H9 (cell line): Measurements from ENCODE around the gene CADPS. TPM values are rescaled to one million over a fixed set of nuclear protein-coding genes. Genes with fewer than 3 reads are reported as not detected.

ENCODE experiments used
- DNase-seq: peaks from one replicate; pipeline ENCODE4 v3.0.0-alpha.2; 2017
- H2AFZ ChIP-seq: one replicate; pipeline ENCODE4 v1.6.1; 2013; ENCODE audit warnings: mild to moderate bottlenecking, low read length, control low read depth, moderate library complexity
- H2AK5ac ChIP-seq: 2 replicates; pipeline ENCODE4 v1.6.1; 2013; ENCODE audit warnings: low read length, control low read depth, mixed read lengths; ENCODE audit not compliant: insufficient read length
- H2BK120ac ChIP-seq: one replicate; pipeline ENCODE4 v1.6.1; 2013; ENCODE audit warnings: low read depth, mild to moderate bottlenecking, low read length, control low read depth, inconsistent platforms; ENCODE audit not compliant: poor library complexity, severe bottlenecking
- H2BK12ac ChIP-seq: 2 replicates; pipeline ENCODE4 v1.6.1; 2013; ENCODE audit warnings: low read length, control low read depth, mixed read lengths, low read depth; ENCODE audit not compliant: insufficient read length
- H2BK15ac ChIP-seq: 2 replicates; pipeline ENCODE4 v1.6.1; 2013; ENCODE audit warnings: low read depth, low read length, control low read depth
- H2BK20ac ChIP-seq: one replicate; pipeline ENCODE4 v1.6.1; 2013; ENCODE audit warnings: low read depth, mild to moderate bottlenecking, low read length, control low read depth, inconsistent platforms; ENCODE audit not compliant: poor library complexity, severe bottlenecking
- H2BK5ac ChIP-seq: 2 replicates; pipeline ENCODE4 v1.6.1; 2013; ENCODE audit warnings: low read length, control low read depth, mixed read lengths; ENCODE audit not compliant: insufficient read length
- H3K14ac ChIP-seq: 2 replicates; pipeline ENCODE4 v1.6.1; 2013; ENCODE audit warnings: low read length, control low read depth; ENCODE audit not compliant: insufficient read depth
- H3K18ac ChIP-seq: 2 replicates; pipeline ENCODE4 v1.6.1; 2013; ENCODE audit warnings: low read depth, mild to moderate bottlenecking, mixed read lengths, low read length, control low read depth; ENCODE audit not compliant: insufficient read length
- H3K23ac ChIP-seq: 2 replicates; pipeline ENCODE4 v1.6.1; 2013; ENCODE audit warnings: low read length, control low read depth, mixed read lengths, low read depth; ENCODE audit not compliant: insufficient read length
- H3K23me2 ChIP-seq: 2 replicates; pipeline ENCODE4 v1.6.1; 2013; ENCODE audit warnings: low read depth, mild to moderate bottlenecking, mixed read lengths, low read length, control low read depth; ENCODE audit not compliant: insufficient read length, poor library complexity, severe bottlenecking
- H3K27ac ChIP-seq: 2 replicates; pipeline ENCODE4 v1.5.1; 2013; ENCODE audit warnings: low read length, control low read depth, mixed read lengths, low read depth; ENCODE audit not compliant: insufficient read length
- H3K27me3 ChIP-seq: 2 replicates; pipeline ENCODE4 v1.6.1; 2013; ENCODE audit warnings: low read length, control low read depth, inconsistent platforms; ENCODE audit not compliant: insufficient read depth
- H3K4ac ChIP-seq: 2 replicates; pipeline ENCODE4 v1.6.1; 2013; ENCODE audit warnings: low read depth, mild to moderate bottlenecking, control low read depth, inconsistent platforms, low read length, moderate library complexity
- H3K4me1 ChIP-seq: 2 replicates; pipeline ENCODE4 v1.6.1; 2013; ENCODE audit warnings: low read length, control low read depth, inconsistent platforms; ENCODE audit not compliant: insufficient read depth
- H3K4me2 ChIP-seq: 2 replicates; pipeline ENCODE4 v1.6.1; 2013; ENCODE audit warnings: low read length, control low read depth, mixed read lengths; ENCODE audit not compliant: insufficient read length, insufficient read depth
- H3K56ac ChIP-seq: 2 replicates; pipeline ENCODE4 v1.6.1; 2013; ENCODE audit warnings: low read depth, mild to moderate bottlenecking, mixed read lengths, low read length, control low read depth; ENCODE audit not compliant: insufficient read length
- H3K79me1 ChIP-seq: 2 replicates; pipeline ENCODE4 v1.6.1; 2013; ENCODE audit warnings: low read depth, mild to moderate bottlenecking, moderate library complexity, low read length, control low read depth, inconsistent platforms; ENCODE audit not compliant: insufficient read depth, poor library complexity, severe bottlenecking
- H3K79me2 ChIP-seq: 2 replicates; pipeline ENCODE4 v1.6.1; 2013; ENCODE audit warnings: low read length, control low read depth, inconsistent platforms; ENCODE audit not compliant: insufficient read depth
- H3K9ac ChIP-seq: 2 replicates; pipeline ENCODE4 v1.6.1; 2013; ENCODE audit warnings: low read length, control low read depth, mixed read lengths; ENCODE audit not compliant: insufficient read length; ENCODE audit errors: extremely low read depth
- H3K9me3 ChIP-seq: one replicate; pipeline ENCODE4 v1.6.1; 2013; ENCODE audit warnings: low read depth, low read length, inconsistent platforms; ENCODE audit not compliant: control insufficient read depth
- H3T11ph ChIP-seq: one replicate; pipeline ENCODE4 v1.6.1; 2013; ENCODE audit warnings: mild to moderate bottlenecking, low read length, control low read depth, inconsistent platforms
- H4K20me1 ChIP-seq: one replicate; pipeline ENCODE4 v1.6.1; 2013; ENCODE audit not compliant: control insufficient read depth, insufficient read length, insufficient read depth
- H4K5ac ChIP-seq: 2 replicates; pipeline ENCODE4 v1.6.1; 2013; ENCODE audit warnings: low read depth, mild to moderate bottlenecking, mixed read lengths, low read length, control low read depth; ENCODE audit not compliant: insufficient read length
- H4K8ac ChIP-seq: replicated peaks from 2 replicates; pipeline ENCODE4 v1.6.1; 2013; ENCODE audit warnings: low read length, control low read depth, mixed read lengths, low read depth; ENCODE audit not compliant: insufficient read length
- H4K91ac ChIP-seq: 2 replicates; pipeline ENCODE4 v1.6.1; 2013; ENCODE audit warnings: low read depth, mild to moderate bottlenecking, moderate library complexity, mixed read lengths, low read length, control low read depth; ENCODE audit not compliant: insufficient read length
- H3K27ac Mint-ChIP-seq, 3 experiments: 2 replicates in 2 of 3; 3 replicates in 1 of 3; pipeline ENCODE4 v1.8.0; 2020 to 2021; ENCODE audit warnings: mixed read lengths in 3 of 3, mild to moderate bottlenecking in 1 of 3, moderate library complexity in 1 of 3
- H3K27me3 Mint-ChIP-seq: 2 replicates; pipeline ENCODE4 v1.8.0; 2021; ENCODE audit warnings: low read depth, mild to moderate bottlenecking, moderate library complexity, mixed read lengths
- H3K36me3 Mint-ChIP-seq, 3 experiments: 2 replicates in 2 of 3; 3 replicates in 1 of 3; pipeline ENCODE4 v1.8.0; 2020 to 2021; ENCODE audit warnings: low read depth in 3 of 3, mixed read lengths in 3 of 3; ENCODE audit not compliant: insufficient read depth in 1 of 3
- H3K4me1 Mint-ChIP-seq, 2 experiments: 2 replicates each; pipeline ENCODE4 v1.8.0; 2020; ENCODE audit warnings: mixed read lengths in 2 of 2
- H3K4me3 Mint-ChIP-seq, 2 experiments: 2 replicates in 1 of 2; 3 replicates in 1 of 2; pipeline ENCODE4 v1.8.0; 2020 to 2021; ENCODE audit warnings: mild to moderate bottlenecking in 2 of 2, mixed read lengths in 2 of 2, moderate library complexity in 1 of 2
- H3K9me3 Mint-ChIP-seq, 2 experiments: 2 replicates in 1 of 2; 3 replicates in 1 of 2; pipeline ENCODE4 v1.8.0; 2020; ENCODE audit warnings: mild to moderate bottlenecking in 2 of 2, mixed read lengths in 2 of 2, moderate library complexity in 1 of 2
- CTCF ChIP-seq: fragments of 200-600 bp; sonication (generic); conservative IDR thresholded peaks from 3 replicates; pipeline ENCODE4 v1.8.0; 2021; ENCODE audit warnings: antibody characterized with exemption, mild to moderate bottlenecking
- WGBS: extraction: QIAGEN DNeasy Blood & Tissue Kit; methylation state at CpG from one replicate; pipeline ENCODE4 v1.1.7; 2013; ENCODE audit warnings: missing lambda C conversion rate, low lambda C conversion rate, mixed read lengths; ENCODE audit not compliant: insufficient read length; ENCODE audit errors: extremely low coverage; 5-methylcytosine and 5-hydroxymethylcytosine counted together
- total RNA-seq: library from RNA; stranded (reverse); gene quantifications from 2 replicates; pipeline ENCODE4 v1.2.1, GENCODE V29; 2021

CADPS gene
- total RNA-seq, 1 experiment from 2014 or later, result 6.6 TPM

GRCh38 chr3:62600033-62600432 is 275.2 kb downstream of the CADPS start:
- Histone ChIP-seq H2BK120ac (no peak overlapping the region), H2BK12ac (no peak overlapping the region), H4K5ac (no peak overlapping the region), H3K27me3 (no peaks in the 10 kb centered on the region), H3K9ac (no peak overlapping the region), H2BK15ac (no peak overlapping the region), H3K4me1 (no peaks in the 10 kb centered on the region), H2AK5ac (no peak overlapping the region), H3K23ac (no peak overlapping the region), H3K9me3 (no peaks in the 10 kb centered on the region), H3K4me2 (no peak overlapping the region), H3K56ac (no peak overlapping the region), H4K8ac (no peak overlapping the region), H2BK5ac (no peak overlapping the region), H3K18ac (no peak overlapping the region), H3K14ac (no peak overlapping the region), H3K4ac (no peak overlapping the region), H4K20me1 (no peaks in the 10 kb centered on the region), H4K91ac (no peak overlapping the region), H3K79me1 (no peaks in the 10 kb centered on the region), H3K23me2 (no peaks in the 10 kb centered on the region), H3T11ph (no peak overlapping the region), H2AFZ (no peak overlapping the region), H3K27ac (no peak overlapping the region), H2BK20ac (no peak overlapping the region), H3K79me2 (no peaks in the 10 kb centered on the region)
- no CpG with 5 or more reads among the region's 2 CpGs for WGBS
- DNase-seq, result no peak
- no peaks in the 10 kb centered on the region for H3K36me3 Mint-ChIP-seq
- TF ChIP-seq CTCF, result no peak
- peaks cover 3 to 5% of the 10 kb centered on the region in 2 experiments; a peak in 3 of 4 replicates for H3K4me1 Mint-ChIP-seq
- H3K27me3 Mint-ChIP-seq, result peaks cover 2% of the 10 kb centered on the region; the same call in 1 of the 2 replicates
- H3K9me3 Mint-ChIP-seq, result no peaks in the 10 kb centered on the region
- no peak overlapping the region for H3K27ac Mint-ChIP-seq
- H3K4me3 Mint-ChIP-seq, result no peak overlapping the region
